Lower leg skin (tissue), 3 donors: Measurements from ENCODE around the gene LCE1E.

ENCODE experiments used
- POLR2A ChIP-seq, 2 donors: fragments of 450-650 bp; IDR thresholded peaks; one replicate each; pipeline ENCODE4 v1.6.1; 2016 to 2017; ENCODE audit warnings: antibody characterized with exemption in 2 of 2, mild to moderate bottlenecking in 1 of 2, moderate library complexity in 1 of 2
- TF ChIP-seq, protein P1 (sequence below), 3 donors: fragments of 450-650 bp; IDR thresholded peaks; one replicate each; pipeline ENCODE4 v1.5.1; 2016; ENCODE audit warnings: antibody characterized with exemption in 3 of 3, mild to moderate bottlenecking in 3 of 3, moderate library complexity in 2 of 3

DNA sequence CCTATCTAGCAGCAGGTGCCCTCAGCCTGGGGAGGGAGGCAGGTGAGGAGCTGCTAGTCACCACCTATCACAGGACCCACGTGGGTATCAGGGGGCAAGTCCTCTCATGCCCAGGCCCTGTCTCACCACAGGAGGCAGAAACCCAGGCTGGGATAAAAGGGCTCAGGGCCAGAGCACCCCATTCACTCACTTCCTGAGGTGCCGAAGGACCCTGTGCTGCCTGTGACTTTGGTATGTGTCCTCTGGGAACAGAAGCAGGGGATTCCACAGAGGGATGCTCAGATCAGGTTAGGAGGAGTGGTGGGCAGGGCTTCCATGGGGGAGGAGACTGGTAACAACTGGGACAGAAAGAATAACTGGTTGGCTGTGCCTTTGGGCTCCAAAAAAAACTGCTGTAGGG, at the start of gene LCE1E:
- no peak for TF ChIP-seq POLR2A (IDR thresholded peaks at IDR 0.05)
- TF ChIP-seq, protein P1, sequence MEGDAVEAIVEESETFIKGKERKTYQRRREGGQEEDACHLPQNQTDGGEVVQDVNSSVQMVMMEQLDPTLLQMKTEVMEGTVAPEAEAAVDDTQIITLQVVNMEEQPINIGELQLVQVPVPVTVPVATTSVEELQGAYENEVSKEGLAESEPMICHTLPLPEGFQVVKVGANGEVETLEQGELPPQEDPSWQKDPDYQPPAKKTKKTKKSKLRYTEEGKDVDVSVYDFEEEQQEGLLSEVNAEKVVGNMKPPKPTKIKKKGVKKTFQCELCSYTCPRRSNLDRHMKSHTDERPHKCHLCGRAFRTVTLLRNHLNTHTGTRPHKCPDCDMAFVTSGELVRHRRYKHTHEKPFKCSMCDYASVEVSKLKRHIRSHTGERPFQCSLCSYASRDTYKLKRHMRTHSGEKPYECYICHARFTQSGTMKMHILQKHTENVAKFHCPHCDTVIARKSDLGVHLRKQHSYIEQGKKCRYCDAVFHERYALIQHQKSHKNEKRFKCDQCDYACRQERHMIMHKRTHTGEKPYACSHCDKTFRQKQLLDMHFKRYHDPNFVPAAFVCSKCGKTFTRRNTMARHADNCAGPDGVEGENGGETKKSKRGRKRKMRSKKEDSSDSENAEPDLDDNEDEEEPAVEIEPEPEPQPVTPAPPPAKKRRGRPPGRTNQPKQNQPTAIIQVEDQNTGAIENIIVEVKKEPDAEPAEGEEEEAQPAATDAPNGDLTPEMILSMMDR (IDR thresholded peaks at IDR 0.05): no peak
